ENCODE measurements around the gene KLC3.

The KLC3 gene

GRCh38 chr19:45354241-45354842, 13.8 kb downstream of the KLC3 start:
- Histone ChIP-seq H3K36me3 (peaks cover 26% of the 10 kb centered on the region), H3K27me3 (no peaks in the 10 kb centered on the region), H3K4me3 (ENCODE audit: low read depth in 1 of 2, low read length in 1 of 2) (no peak overlapping the region), H3K27ac (no peak overlapping the region), H3K9me3 (no peaks in the 10 kb centered on the region), H3K4me1 (ENCODE audit: control insufficient read depth in 1 of 2, insufficient read depth in 1 of 2, low read depth in 1 of 2, low read length in 1 of 2) (no peaks in the 10 kb centered on the region)
- no peak for TF ChIP-seq CTCF (IDR thresholded peaks at IDR 0.05)

GRCh38 chr19:45355402-45355801, 14.9 kb downstream of the KLC3 start:
- no peaks in the 10 kb centered on the region for H3K9me3 ChIP-seq
- peaks cover 26% of the 10 kb centered on the region for H3K36me3 ChIP-seq
- no peak overlapping the region for H3K4me3 ChIP-seq (ENCODE audit: low read depth in 1 of 2, low read length in 1 of 2)
- H3K4me1 ChIP-seq (ENCODE audit: control insufficient read depth in 1 of 2, insufficient read depth in 1 of 2, low read depth in 1 of 2, low read length in 1 of 2): no peaks in the 10 kb centered on the region
- no peak for TF ChIP-seq CTCF (IDR thresholded peaks at IDR 0.05)
- H3K27ac ChIP-seq: no peak overlapping the region
- no peaks in the 10 kb centered on the region for H3K27me3 ChIP-seq

- Histone ChIP-seq H3K27ac (no peak overlapping the region), H3K4me3 (ENCODE audit: low read depth in 1 of 2, low read length in 1 of 2) (no peak overlapping the region), H3K9me3 (no peaks in the 10 kb centered on the region), H3K27me3 (no peaks in the 10 kb centered on the region), H3K4me1 (ENCODE audit: control insufficient read depth in 1 of 2, insufficient read depth in 1 of 2, low read depth in 1 of 2, low read length in 1 of 2) (no peaks in the 10 kb centered on the region), H3K36me3 (peaks cover 26% of the 10 kb centered on the region)
- no peak for TF ChIP-seq CTCF (IDR thresholded peaks at IDR 0.05)
Observed at GRCh38 chr19:45355910-45356309, 15.4 kb downstream of the KLC3 start.

- Histone ChIP-seq H3K4me3 (ENCODE audit: low read depth in 1 of 2, low read length in 1 of 2) (no peak overlapping the region), H3K27me3 (no peaks in the 10 kb centered on the region), H3K27ac (no peak overlapping the region), H3K4me1 (ENCODE audit: control insufficient read depth in 1 of 2, insufficient read depth in 1 of 2, low read depth in 1 of 2, low read length in 1 of 2) (no peaks in the 10 kb centered on the region), H3K36me3 (peaks cover 16% of the 10 kb centered on the region), H3K9me3 (no peaks in the 10 kb centered on the region)
- TF ChIP-seq CTCF (IDR thresholded peaks at IDR 0.05): no peak
Observed at GRCh38 chr19:45356760-45357444, 16.4 kb downstream of the KLC3 start.

GRCh38 chr19:45357445-45357783, 16.9 kb downstream of the KLC3 start:
- Histone ChIP-seq H3K27ac (no peak overlapping the region), H3K9me3 (no peaks in the 10 kb centered on the region), H3K36me3 (peaks cover 11% of the 10 kb centered on the region), H3K4me1 (ENCODE audit: control insufficient read depth in 1 of 2, insufficient read depth in 1 of 2, low read depth in 1 of 2, low read length in 1 of 2) (no peaks in the 10 kb centered on the region), H3K27me3 (no peaks in the 10 kb centered on the region), H3K4me3 (ENCODE audit: low read depth in 1 of 2, low read length in 1 of 2) (no peak overlapping the region)
- TF ChIP-seq CTCF (IDR thresholded peaks at IDR 0.05): no peak

Data from neutrophil (primary cell).